Small intestine (tissue), 7 donors: Measurements from ENCODE around the gene S100A8. TPM values are rescaled to one million over a fixed set of nuclear protein-coding genes. Genes with fewer than 3 reads are reported as not detected.

Experiments
- DNase-seq, 2 donors: peaks; one replicate each; pipeline versions ENCODE4 v3.0.0 to v3.0.0-alpha.2; 2013
- FAIRE-seq: peaks from 2 replicates; lab custom pipeline; 2012; peaks lifted over from hg19 to GRCh38; lab: Jason Lieb, UNC
- H3K27ac ChIP-seq, 3 donors: one replicate each; pipeline ENCODE4 v1.5.1; 2013; ENCODE audit warnings: low read length in 2 of 3, mild to moderate bottlenecking in 2 of 3, control low read depth in 1 of 3, inconsistent platforms in 1 of 3, low read depth in 1 of 3, moderate library complexity in 1 of 3
- H3K27me3 ChIP-seq, 3 donors: one replicate each; pipeline ENCODE4 v1.6.1; 2013; ENCODE audit warnings: low read length in 3 of 3, inconsistent platforms in 1 of 3; ENCODE audit not compliant: control insufficient read depth in 3 of 3, insufficient read depth in 3 of 3
- H3K36me3 ChIP-seq, 3 donors: one replicate each; pipeline ENCODE4 v1.6.1; 2013; ENCODE audit warnings: low read length in 3 of 3, inconsistent platforms in 1 of 3, low read depth in 1 of 3, mild to moderate bottlenecking in 1 of 3, moderate library complexity in 1 of 3; ENCODE audit not compliant: control insufficient read depth in 3 of 3, insufficient read depth in 2 of 3
- H3K4me1 ChIP-seq, 3 donors: one replicate each; pipeline ENCODE4 v1.6.1; 2013; ENCODE audit warnings: low read length in 2 of 3, inconsistent platforms in 1 of 3, low read depth in 1 of 3, mild to moderate bottlenecking in 1 of 3, moderate library complexity in 1 of 3; ENCODE audit not compliant: control insufficient read depth in 3 of 3, insufficient read depth in 2 of 3
- H3K4me3 ChIP-seq, 3 donors: one replicate each; pipeline ENCODE4 v1.5.1; 2013; ENCODE audit warnings: low read length in 3 of 3, control low read depth in 1 of 3, inconsistent platforms in 1 of 3, low read depth in 1 of 3, mild to moderate bottlenecking in 1 of 3, moderate library complexity in 1 of 3
- H3K9me3 ChIP-seq, 2 donors: one replicate each; pipeline ENCODE4 v1.6.1; 2013; ENCODE audit warnings: low read depth in 1 of 2, low read length in 1 of 2; ENCODE audit not compliant: control insufficient read depth in 2 of 2, insufficient read depth in 1 of 2
- WGBS, 3 donors: extraction: QIAGEN DNeasy Blood & Tissue Kit; methylation state at CpG; one replicate each; pipeline ENCODE4 v1.1.7; 2013; 5-methylcytosine and 5-hydroxymethylcytosine counted together
- polyA plus RNA-seq, 4 donors: library from polyadenylated mRNA; stranded (reverse) in 3 of 4; unstranded in 1 of 4; fragments of 200-250 nt in 3 of 4; fragments of 120-200 nt in 1 of 4; gene quantifications; one replicate each; pipeline versions ENCODE4 v1.2.1 to v1.2.3, GENCODE V29; 2013
- donor health status: healthy with polysubstance abuse.
- donor health status: control.
- donor health status: control.
- donor health status: Bipolar disorder and iron deficiency.
- donor health status: healthy.

S100A8 gene
- polyA plus RNA-seq, 4 donors, result 10.2 to 208 (median 86.3) TPM

GRCh38 chr1:153392258-153392657, 1.4 kb upstream of the S100A8 start:
- H3K36me3 ChIP-seq, result no peaks in the 10 kb centered on the region
- DNase-seq (no peak), FAIRE-seq (no peak)
- H3K4me1 ChIP-seq, result no peaks in the 10 kb centered on the region
- 56 to 60% (median 60%) methylated on average over 3 of the region's 3 CpGs for WGBS, 3 donors
- no peaks in the 10 kb centered on the region for H3K27me3 ChIP-seq
- no peaks in the 10 kb centered on the region for H3K9me3 ChIP-seq
- no peak overlapping the region for H3K27ac ChIP-seq
- no peak overlapping the region for H3K4me3 ChIP-seq

GRCh38 chr1:153389973-153390879, 647 bp downstream of the S100A8 start:
- H3K4me1 ChIP-seq, result no peaks in the 10 kb centered on the region
- 52 to 71% (median 56%) methylated on average over 17 of the region's 17 CpGs for WGBS, 3 donors
- no peaks in the 10 kb centered on the region for H3K36me3 ChIP-seq
- H3K27me3 ChIP-seq, result no peaks in the 10 kb centered on the region
- FAIRE-seq (no peak), DNase-seq (no peak)
- no peak overlapping the region for H3K27ac ChIP-seq
- no peak overlapping the region for H3K4me3 ChIP-seq
- H3K9me3 ChIP-seq, result no peaks in the 10 kb centered on the region

GRCh38 chr1:153389401-153389800, 1.5 kb downstream of the S100A8 start:
- Histone ChIP-seq H3K36me3 (no peaks in the 10 kb centered on the region), H3K4me1 (no peaks in the 10 kb centered on the region), H3K27me3 (no peaks in the 10 kb centered on the region), H3K4me3 (no peak overlapping the region), H3K9me3 (no peaks in the 10 kb centered on the region), H3K27ac (no peak overlapping the region)
- DNase-seq (no peak), FAIRE-seq (no peak)
- 84 to 88% (median 84%) methylated on average over 1 of the region's 1 CpG for WGBS, 3 donors

GRCh38 chr1:153387785-153388184, 3.1 kb downstream of the S100A8 start:
- H3K4me3 ChIP-seq, result no peak overlapping the region
- no peaks in the 10 kb centered on the region for H3K4me1 ChIP-seq
- H3K27me3 ChIP-seq, result no peaks in the 10 kb centered on the region
- no peaks in the 10 kb centered on the region for H3K9me3 ChIP-seq
- FAIRE-seq (no peak), DNase-seq (no peak)
- no peaks in the 10 kb centered on the region for H3K36me3 ChIP-seq
- H3K27ac ChIP-seq, result no peak overlapping the region
- 70 to 81% (median 72%) methylated on average over 4 of the region's 4 CpGs for WGBS, 3 donors

GRCh38 chr1:153387001-153387400, 3.9 kb downstream of the S100A8 start:
- Histone ChIP-seq H3K27me3 (no peaks in the 10 kb centered on the region), H3K9me3 (no peaks in the 10 kb centered on the region), H3K27ac (no peak overlapping the region), H3K36me3 (no peaks in the 10 kb centered on the region), H3K4me1 (no peaks in the 10 kb centered on the region), H3K4me3 (no peak overlapping the region)
- WGBS, 3 donors, result 86 to 90% (median 88%) methylated on average over 4 of the region's 4 CpGs
- no peak for FAIRE-seq
- DNase-seq, result no peak

GRCh38 chr1:153386500-153386901, 4.4 kb downstream of the S100A8 start:
- Histone ChIP-seq H3K9me3 (no peaks in the 10 kb centered on the region), H3K27me3 (no peaks in the 10 kb centered on the region), H3K4me1 (no peaks in the 10 kb centered on the region), H3K4me3 (no peak overlapping the region), H3K36me3 (no peaks in the 10 kb centered on the region), H3K27ac (no peak overlapping the region)
- 61 to 79% (median 62%) methylated on average over 5 of the region's 5 CpGs for WGBS, 3 donors
- DNase-seq (no peak), FAIRE-seq (no peak)

GRCh38 chr1:153384958-153385580, 5.8 kb downstream of the S100A8 start:
- H3K27me3 ChIP-seq, result no peaks in the 10 kb centered on the region
- WGBS, 3 donors, result 69 to 77% (median 70%) methylated on average over 4 of the region's 4 CpGs
- H3K27ac ChIP-seq, result no peak overlapping the region
- no peaks in the 10 kb centered on the region for H3K36me3 ChIP-seq
- no peaks in the 10 kb centered on the region for H3K9me3 ChIP-seq
- no peak overlapping the region for H3K4me3 ChIP-seq
- FAIRE-seq (no peak), DNase-seq (no peak)
- H3K4me1 ChIP-seq, result no peaks in the 10 kb centered on the region

GRCh38 chr1:153380711-153381110, 10.2 kb downstream of the S100A8 start:
- Histone ChIP-seq H3K4me3 (no peak overlapping the region), H3K4me1 (peaks cover 0 to 10% (median 0%) of the 10 kb centered on the region in 3 donors), H3K36me3 (no peaks in the 10 kb centered on the region), H3K9me3 (no peaks in the 10 kb centered on the region), H3K27me3 (no peaks in the 10 kb centered on the region), H3K27ac (no peak overlapping the region)
- DNase-seq (no peak), FAIRE-seq (no peak)
- WGBS, 3 donors, result 91 to 94% (median 94%) methylated on average over 23 of the region's 23 CpGs
